ENCODE measurements around the gene FAM177B.
"Not testable (repeated sequence)": the region's sequence is repeated elsewhere in the genome, so short reads cannot be mapped to it uniquely, and the experiment has no call there.

Gene FAM177B

DNA sequence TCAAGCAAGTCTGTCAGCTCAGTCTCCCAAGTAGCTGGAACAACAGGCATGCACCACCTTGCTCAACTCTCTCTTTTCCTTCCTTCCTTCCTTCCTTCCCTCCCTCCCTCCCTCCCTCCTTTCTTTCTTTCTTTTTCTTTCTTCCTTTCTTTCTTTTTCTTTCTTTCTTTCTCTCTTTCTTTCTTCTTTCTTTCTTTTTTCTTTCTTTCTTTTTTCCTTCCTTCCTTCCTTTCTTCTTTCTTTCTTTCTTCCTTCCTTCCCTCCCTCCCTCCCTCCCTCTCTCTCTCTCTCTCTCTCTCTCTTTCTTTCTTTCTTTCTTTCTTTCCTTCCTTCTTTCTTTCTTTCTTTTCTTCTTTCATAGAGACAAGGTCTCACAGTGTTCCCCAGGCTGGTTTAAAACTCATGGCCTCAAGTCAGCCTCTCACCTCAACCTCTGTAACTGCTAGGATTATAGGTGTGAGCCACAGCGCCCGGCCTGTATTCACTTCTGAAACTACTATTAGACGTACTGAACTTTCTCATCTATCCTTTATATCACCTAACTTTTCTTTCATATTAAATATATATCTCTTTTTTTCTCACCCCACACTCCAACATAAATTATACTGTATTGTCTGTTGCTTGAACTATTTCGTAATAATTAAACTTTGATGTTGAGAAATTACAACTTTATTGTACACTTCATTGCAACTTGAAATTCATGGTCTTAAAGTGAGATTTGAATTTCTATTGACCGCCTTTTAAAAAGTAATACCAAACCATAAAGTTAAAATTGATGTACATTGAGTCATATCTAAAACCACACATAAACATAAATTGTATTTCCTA, 4.8 kb downstream of the FAM177B start:
- not testable (repeated sequence) for DNase-seq

DNA sequence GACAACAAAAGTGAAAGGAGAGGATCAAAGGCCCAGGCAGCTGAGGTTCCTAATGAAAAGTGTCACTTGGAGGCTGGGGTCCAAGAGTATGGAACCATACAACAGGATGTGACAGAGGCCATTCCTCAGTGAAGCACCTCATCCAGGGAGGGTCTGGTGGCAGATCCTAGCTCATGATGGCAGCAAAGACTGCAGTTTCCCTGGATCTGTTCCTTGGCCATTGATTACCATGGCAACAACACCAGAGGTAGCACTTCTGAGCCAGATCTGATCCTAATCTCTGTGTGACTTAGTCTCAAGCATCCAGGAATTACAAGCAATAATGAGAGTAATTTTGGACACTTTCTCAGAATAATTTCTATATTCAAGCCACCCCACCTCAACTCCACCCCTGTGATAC, 12.9 kb downstream of the FAM177B start:
- DNase-seq, result no peak

DNA sequence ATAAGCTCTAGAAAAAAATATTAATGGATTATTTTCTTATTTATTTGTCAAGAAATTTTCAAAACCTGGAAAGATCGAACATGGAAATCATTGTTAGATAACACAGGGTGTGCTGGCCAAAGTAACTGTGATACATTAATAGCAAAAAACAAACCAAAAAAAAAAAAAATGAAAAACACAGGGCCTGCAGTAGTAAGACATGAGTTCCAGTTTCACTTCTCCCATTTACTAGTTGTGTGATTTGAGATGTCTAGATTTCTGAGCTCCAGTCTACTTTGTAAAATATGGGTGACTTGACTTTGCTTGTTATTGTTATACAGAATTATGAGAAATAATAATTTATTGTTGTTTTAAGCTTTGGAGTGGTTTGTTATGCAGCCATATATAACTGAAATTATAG, 13.6 kb downstream of the FAM177B start:
- DNase-seq, result no peak

DNA sequence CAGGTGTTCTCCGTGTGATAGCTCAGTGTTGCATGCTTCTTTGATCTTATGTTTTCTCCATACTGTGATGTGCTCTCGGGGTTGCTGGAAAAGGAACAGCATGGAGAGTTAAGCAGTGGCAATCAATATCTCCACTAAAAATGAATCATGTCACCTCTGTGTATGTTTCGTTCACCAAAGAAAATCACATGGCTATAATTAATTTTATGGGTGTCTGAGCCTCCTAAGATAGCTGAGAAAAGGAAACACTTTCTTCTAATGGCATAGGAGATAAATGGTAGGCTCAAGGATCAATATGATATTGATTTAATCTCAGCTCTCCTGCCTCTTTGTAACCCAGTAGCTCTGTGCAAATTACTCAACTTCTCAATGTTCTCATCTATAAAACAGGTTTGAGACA, 14.3 kb downstream of the FAM177B start:
- no peak for DNase-seq

DNA sequence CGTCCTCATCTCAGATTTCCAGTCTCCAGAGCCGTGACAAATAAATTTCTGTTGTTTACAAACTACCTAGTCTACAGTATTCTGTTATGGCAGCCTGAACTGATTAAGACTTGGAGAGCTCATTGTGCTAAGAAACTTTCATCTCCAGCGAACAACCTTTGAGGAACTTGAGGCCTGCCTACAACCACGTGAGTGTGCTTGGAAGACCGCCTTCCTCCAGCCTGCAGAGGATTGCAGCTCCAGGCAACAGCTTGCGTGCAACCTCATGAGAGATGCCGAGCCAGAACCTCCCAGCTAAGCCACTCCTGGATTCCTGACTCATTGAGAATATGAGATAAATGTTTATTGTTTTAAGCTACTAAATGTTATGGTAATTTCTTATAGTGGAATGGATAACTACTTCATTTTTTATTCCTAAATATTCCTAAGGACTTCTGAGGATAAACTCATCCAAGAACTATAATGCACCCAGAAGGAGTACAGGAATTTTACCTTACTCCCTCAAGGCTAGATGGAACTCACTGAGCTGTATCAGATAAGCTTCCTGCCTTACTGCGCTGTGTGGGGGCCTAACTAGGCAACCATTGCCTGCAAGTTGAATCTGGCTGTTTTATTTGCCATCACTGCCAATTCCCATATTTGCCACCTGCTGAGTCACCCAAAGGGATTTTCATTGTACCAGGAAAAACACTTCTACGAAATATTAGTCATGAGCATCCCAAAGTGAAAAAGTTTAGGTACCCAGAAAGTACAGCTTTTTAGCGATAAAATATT, 17.6 kb downstream of the FAM177B start:
- DNase-seq, result no peak

DNA sequence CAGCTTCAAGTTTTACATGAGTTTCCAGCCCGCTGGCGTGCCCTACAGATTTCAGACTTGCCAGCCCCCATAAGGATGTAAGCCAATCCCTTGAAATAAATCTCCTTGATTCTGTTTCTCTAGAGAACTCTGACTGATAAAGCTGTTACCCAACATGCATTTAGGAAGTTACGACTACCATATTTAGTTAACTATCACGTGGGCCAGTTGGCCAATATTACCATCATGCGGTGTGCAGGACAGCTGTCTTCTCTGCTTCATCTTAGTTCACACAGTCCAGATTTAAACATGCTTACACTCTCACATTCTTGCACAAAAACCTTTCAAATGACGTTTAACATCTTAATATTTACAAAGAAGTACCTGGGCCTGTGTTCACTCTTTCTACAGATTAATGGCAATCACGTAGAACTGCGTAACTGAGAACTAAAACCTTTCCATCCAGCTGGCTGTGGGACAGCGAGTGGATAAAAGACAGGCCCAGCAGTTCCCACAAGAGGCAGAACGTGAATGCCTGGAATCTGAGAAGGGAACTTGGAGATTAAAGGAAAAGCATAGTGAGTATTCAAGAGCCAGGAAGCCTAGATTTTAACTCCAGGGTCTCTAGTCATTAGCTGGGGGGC, 20.8 kb downstream of the FAM177B start:
- no peak for DNase-seq

DNA sequence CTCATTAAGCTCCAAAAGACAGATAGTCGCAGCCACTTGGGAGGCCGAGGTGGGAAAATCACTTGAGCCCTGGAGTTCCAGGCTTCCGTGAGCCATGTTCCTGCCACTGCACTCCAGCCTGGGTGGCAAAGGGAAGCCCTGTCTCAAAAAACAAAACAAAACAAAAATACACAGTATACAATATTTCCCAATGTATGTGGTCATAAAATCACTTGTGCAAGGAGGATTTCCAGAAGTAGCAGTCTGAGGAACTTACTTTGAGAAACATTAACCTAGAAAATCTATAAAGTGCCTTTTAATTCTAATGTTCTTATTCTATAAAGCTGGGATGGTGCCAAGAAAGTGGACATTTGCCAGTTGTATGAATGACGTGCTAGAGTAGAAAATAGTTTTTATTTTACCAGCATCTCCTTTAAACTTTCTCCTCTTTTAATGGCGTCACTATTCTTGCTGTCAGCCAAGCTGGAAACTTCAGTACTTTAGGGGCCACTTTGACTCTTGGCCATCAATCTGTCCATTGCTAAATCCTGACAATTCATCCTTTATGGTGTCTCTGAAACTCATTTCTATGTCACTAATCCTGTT, 22.5 kb downstream of the FAM177B start:
- DNase-seq, result no peak

DNA sequence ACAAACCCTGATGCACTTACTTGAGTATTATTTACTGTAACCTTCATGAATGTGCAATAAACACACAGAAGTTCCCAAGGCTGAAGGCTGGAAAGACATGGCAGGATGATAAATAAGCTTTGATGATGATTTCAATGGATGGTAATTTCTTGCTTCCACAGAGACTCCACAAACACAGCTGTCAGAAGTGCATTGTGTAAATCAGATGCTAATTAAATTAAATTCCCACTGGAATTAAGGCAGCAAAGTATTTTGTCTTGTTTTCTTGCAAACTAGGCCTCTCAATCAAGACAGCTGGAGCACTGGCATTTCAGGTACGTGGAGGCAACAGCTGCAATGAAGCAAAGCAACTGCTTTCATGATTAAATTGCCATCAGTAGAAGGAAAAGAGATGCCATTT, 24.1 kb downstream of the FAM177B start:
- no peak for DNase-seq

DNA sequence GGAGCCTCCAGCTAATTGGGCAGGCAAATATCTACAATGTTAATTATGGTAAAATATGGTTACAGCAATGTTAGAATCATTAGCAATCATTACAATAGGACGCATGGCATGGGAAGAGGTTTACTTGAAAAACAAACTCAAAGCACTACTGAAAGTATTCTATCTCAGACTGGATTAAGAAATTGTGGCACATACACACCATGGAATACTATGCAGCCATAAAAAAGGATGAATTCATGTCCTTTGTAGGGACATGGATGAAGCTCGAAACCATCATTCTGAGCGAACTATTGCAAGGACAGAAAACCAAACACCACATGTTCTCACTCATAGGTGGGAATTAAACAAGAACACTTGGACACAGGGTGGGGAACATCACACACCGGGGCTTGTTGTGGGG, 25.2 kb downstream of the FAM177B start:
- DNase-seq, result not testable (repeated sequence)

DNA sequence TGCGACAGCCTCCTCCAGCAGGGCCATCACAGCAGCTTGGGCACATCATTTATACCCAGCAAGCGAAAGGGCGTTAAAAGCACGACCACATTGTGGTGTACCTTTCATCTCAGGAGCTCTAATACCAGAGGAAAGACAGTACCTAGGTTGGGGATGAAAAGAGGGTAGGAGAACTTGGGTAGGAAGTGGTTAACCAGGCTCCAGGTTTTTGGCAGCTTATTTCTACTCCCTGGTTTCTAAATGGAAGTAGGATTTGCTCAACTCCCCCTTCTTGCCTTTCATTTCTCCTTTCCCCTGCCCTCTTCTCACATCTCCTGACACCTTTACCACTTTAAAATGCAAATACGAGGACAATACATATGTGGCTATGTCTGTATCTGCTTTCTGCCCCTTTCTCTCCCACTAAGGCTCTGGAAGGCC, 30.2 kb downstream of the FAM177B start:
- DNase-seq, result no peak

DNA sequence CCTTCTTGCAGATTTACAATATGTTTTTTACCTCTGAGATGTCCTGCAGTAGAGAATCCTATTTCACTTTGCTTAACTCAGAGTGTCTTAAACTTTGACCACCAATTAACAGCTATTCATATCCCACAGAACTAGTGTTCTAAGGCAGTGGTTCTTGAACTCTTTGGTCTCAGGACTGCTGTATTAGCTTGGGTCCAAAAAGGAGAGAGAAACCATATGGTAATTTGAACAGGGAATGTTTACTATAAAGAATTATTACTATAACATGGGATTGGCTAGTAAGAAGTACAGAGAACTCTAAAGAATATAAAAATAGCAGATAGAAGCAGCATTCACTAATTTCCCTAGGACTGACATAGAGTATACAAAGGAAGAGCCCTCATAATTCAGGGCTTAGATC, 31.6 kb downstream of the FAM177B start:
- no peak for DNase-seq

DNA sequence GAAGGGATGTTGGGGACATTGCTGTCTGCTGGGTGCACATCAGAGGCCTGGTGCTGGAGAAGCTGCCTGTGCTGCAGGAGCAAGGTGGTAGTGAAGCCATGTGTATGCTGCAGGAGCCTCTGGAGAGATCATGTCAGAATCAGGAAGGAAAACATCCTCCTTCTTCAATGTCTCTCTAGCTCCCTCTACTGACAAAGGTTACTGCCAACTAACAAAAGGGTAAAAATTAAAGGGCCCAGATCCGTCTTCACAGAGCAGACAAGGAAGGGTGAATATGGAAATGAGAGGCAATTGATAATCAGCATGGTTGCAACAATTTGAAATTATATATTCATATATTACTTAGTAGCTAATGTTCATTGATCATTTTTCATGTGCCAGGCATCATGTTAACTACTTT, 32.2 kb downstream of the FAM177B start:
- no peak for DNase-seq

DNA sequence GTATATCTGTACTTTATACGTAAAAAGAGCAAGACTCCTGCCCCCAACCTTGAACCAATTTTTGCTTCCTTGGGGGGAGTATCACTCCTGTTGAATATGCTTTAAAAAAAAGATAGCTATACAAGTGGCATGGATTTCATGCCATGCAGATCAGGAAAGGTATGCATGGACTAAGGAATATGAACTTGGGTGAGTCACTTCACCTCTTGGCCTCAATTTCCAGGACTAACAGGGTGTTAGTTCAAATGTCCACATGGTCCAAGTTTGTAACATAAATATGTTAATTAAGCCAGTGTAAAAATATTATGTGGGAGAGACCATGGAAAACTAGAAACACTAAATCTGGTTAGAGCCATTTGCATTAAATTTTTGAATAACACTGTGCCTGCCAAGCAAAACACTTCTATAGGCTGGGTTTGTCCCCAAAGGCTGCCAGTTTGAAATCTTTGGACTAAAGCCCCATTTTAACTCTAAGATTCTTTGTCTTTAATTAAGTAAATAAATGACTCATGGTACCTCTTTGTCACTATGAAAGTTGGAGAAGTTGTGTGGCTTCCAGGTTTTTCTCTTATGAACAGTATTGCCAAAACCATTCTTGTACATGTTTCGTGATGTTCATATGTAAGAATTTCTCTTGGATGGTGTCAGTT, 33.1 kb downstream of the FAM177B start:
- DNase-seq, result no peak

DNA sequence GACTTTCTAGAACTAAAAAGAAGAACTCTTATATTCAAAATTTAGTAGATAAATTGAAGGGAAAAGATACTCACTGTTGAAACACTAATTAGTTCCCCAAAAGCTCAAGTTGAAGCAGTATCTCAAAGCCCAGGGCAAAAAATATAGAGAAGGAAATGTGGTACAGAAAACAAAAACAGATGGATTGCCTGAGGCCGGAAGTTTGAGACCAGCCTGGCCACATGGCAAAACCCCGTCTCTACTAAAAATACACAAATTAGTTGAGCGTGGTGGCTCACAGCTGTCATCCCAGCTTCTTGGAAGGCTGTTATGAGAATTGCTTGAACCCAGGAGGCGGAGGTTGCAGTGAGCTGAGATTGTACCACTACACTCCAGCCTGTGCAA, 36.0 kb downstream of the FAM177B start:
- peak; percentile 86 for DNase-seq

DNA sequence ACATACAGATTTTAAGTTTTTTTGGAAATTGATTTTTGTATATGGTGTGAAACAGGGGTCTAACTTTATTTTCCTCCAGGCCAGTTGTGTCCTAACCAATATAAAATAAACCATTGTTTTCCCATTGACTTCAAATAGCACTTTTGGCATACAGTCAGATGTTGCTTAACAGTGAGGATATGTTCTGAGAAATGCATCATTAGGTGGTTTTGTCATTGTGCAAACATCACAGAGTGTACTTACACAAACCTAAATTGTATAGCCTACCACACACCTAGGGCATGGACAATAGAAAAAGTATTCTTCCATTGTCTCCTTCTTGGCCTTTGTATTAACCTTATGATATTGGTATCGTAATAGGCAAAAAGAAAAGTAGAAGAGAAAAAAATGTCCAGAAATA, 40.5 kb downstream of the FAM177B start:
- DNase-seq, result no peak

DNA sequence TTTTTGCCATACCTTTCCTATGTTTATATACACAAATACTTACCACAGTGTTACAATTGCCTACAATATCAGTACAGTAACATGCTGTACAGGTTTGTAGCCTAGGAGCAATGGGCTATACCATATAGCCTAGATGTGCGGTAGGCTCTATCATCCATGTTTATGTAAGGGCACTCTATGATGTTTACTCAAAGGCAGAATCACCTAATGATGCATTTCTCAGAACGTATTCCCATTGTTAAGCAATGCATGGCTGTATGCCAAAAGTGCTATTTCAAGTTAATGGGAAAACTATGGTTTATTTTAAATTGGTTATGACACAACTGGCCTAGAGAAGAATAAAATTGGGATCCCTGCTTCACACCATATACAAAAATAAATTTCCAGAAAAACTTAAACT, 41.0 kb downstream of the FAM177B start:
- peak; percentile 8 for DNase-seq

DNA sequence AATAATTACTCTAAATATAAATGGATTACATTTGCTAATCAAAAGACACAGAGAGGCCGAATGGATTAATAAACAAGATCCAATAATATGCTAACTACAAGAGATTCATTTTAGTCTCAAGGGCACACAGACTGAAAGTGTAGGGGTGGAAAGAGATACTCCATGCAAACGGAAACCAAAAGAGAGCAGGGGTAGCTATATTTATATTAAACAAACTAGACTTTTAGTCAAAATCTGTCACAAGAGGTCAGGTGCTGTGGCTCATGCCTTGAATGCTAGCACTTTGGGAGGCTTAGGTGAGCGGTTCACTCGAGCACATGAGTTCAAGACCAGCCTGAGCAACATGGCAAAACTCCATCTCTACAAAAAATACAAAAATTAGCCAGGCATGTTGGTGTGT, 44.2 kb downstream of the FAM177B start:
- DNase-seq, result no peak

DNA sequence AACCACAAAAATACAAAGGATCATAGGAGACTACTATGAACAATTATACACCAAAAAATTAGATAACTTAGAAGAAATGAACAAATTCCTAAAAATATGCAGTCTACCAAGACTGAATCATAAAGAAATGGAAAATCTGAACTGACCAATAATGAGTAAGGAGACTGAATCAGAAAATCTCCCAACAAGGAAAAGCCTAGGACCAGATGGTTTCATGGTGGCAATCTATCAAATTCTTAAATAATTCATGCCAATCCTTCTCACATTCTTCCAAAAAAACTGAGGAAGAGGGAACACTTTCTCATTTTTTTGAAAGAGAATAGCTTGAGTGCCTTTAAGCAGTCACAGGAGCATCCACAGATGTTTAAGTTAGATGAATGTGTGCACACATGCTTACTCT, 46.0 kb downstream of the FAM177B start:
- no peak for DNase-seq

DNA sequence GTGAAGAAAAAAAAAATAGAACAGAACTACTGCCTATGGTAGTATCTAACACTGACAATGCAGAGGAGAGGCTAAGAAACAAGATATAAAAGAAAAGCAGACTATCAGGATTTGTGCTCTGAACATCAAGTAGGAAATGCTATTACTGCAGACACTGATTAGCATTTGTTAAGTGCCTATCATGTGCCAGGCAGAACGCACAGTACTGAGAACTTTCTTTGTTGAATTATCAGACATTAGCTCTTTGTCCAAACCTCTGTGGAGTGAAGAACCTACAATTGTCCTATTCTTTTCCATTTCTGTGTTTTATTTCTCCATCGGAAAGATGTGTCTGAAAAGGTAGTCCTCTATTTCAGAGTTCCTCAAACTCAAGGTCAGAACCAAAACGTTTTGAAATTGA, 47.4 kb downstream of the FAM177B start:
- no peak for DNase-seq

DNA sequence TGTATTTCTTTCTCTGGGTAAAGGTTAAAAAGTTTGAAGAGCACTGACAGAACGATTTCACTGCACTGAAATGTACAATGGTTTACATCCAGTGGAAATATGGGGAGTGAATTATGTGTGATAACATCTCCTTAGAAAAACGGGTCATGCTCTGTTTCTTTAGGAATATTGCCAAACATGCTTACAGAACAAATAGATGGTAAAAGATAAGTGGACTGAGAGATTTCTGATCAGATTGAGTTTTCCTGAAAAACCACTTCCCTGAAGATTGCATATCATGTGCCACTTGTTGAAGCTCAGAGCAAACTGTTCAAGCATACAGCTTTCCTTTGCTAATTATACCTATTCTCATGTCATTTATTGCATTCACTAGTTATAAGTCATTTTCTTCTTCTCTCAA, 47.9 kb downstream of the FAM177B start:
- no peak for DNase-seq

DNA sequence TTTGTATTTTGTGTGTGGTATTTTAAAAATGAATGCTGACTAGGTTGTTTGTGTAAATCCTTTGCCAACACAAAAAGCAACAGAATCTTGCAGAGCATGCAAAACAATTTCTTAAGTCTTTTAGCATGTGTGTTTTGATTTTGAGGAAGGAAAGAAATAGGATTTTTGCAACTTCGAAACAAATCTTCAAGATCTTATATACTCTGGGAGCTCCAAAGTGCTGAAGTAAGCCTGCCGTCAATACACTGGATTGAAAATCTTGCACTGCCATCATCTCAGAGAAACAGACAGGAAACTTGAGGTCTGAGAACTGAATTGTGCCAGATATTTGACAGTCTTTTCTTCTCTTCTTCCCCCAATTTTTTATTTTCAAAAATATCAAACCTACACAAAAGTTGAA, 48.5 kb downstream of the FAM177B start:
- DNase-seq, result no peak

DNA sequence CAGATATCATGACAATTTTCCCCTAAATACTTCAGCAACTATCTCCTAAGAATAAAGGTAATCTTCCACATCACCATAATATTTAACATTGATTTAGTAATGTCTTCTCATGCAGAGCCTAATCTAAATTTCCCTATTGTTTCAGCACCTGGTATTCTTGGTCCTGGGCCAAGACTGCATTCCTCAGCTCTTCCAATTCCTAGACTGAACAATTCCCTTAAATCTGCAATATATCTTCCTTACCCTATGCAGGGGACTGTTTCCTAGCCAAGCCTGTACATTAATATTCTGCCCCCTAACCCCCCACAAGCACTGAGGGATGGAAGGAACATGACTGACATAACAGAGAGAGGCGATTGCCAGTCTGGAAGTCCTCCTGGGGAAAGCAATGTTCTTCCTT, 49.1 kb downstream of the FAM177B start:
- peak; percentile 41 for DNase-seq

DNA sequence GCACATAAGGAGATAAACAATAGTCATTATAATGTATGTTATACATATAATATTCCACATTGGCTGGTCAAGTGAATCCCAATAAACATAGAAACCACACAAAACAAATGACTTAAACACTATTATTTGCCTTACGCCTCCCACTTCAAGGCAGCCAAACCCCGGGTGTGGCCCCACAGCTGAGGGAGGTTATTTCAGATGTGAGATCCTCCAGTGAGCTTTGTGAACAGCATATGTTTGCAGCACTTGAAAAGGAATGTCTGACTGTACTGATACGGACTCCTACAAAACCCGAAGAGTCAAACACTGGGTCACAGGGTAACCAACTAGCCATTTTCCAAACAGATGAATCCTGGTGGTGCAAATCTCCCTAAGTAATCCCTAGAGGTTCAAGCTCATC, 50.7 kb downstream of the FAM177B start:
- no peak for DNase-seq
